Measurements from ENCODE around the gene SAP30L. TPM values are rescaled to one million over a fixed set of nuclear protein-coding genes. Genes with fewer than 3 reads are reported as not detected.

Gene SAP30L
- total RNA-seq, 3 donors from 2014 or later, result 29.7 to 54.4 (median 43.7) TPM

DNA sequence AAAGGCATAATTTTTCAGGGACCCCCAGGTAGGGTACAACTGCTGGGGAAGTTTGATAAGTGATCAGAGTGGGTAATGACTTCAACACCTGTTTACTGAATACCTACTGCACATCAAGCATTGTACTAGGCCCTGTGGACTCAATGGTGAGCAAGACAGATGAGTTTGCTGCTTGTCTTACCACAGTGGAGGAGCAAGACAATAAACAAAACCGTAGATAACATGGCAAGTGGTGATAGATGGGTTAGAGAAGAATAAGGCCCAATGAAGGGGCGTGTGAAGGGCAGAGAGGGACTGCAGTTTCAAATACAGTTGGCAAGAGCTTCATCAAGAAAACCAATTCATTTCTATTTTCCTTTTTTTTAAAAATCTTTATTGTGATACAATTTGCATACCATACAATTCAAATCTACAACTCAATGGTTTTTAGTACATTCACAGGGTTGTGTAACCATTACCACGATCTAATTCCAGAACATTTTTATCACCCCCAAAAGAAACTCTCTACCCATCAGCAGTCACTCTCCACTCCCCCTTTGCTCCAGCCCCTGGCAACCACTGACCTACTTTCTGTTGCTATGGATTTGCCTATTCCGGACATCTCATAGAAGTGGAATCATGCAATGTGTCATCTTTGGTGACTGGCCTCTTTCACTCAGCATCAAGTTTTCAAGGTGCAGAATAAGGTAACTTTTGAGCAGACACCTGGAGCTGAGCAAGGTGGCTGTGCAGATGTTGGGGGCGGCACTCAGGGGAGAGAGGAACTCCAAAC lies 64.2 kb downstream of the SAP30L start:
- Histone ChIP-seq H3K27ac (no peak overlapping the region), H3K9me3 (no peaks in the 10 kb centered on the region), H3K4me3 (no peak overlapping the region), H3K36me3 (no peaks in the 10 kb centered on the region), H3K27me3 (no peaks in the 10 kb centered on the region), H3K4me1 (no peaks in the 10 kb centered on the region)
- TF ChIP-seq POLR2AphosphoS5 (IDR thresholded peaks at IDR 0.05) (no peak), POLR2A (IDR thresholded peaks at IDR 0.05) (no peak)
- TF ChIP-seq, protein P1, sequence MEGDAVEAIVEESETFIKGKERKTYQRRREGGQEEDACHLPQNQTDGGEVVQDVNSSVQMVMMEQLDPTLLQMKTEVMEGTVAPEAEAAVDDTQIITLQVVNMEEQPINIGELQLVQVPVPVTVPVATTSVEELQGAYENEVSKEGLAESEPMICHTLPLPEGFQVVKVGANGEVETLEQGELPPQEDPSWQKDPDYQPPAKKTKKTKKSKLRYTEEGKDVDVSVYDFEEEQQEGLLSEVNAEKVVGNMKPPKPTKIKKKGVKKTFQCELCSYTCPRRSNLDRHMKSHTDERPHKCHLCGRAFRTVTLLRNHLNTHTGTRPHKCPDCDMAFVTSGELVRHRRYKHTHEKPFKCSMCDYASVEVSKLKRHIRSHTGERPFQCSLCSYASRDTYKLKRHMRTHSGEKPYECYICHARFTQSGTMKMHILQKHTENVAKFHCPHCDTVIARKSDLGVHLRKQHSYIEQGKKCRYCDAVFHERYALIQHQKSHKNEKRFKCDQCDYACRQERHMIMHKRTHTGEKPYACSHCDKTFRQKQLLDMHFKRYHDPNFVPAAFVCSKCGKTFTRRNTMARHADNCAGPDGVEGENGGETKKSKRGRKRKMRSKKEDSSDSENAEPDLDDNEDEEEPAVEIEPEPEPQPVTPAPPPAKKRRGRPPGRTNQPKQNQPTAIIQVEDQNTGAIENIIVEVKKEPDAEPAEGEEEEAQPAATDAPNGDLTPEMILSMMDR (IDR thresholded peaks at IDR 0.05), result no peak
- no peak for DNase-seq (ENCODE audit: low spot score in 2 of 2)
- intact Hi-C loops (cut with DNase I; ENCODE audit: low total_unique reads), result no loop called here

Other genes with a start within 250 kb of the SAP30L start
- under 1 TPM in 2 of 3 donors, not detected in 1; 0.16 to 0.59 TPM for gene HAND1, start 32.2 kb downstream of the SAP30L start, total RNA-seq

Data from breast epithelium (tissue), 4 donors.